ENCODE results near the gene LCP2. TPM values are rescaled to one million over a fixed set of nuclear protein-coding genes. Genes with fewer than 3 reads are reported as not detected.
A peak's percentile ranks its signal among the peaks of the same experiment; 100 is the strongest.

Gene LCP2
- polyA plus RNA-seq, 1 donor from 2014 or later: 31.6 TPM

- Mint-ChIP-seq H3K9me3 (no peaks in the 10 kb centered on the region), H3K4me3 (no peak overlapping the region), H3K27ac (no peak overlapping the region), H3K4me1 (peaks cover 12 to 24% (median 19%) of the 10 kb centered on the region in 3 donors), H3K27me3 (peaks cover 12% of the 10 kb centered on the region), H3K36me3 (peaks cover 2% of the 10 kb centered on the region)
These were observed 11.1 kb upstream of the LCP2 start for GRCh38 chr5:170308686-170309085.

DNA sequence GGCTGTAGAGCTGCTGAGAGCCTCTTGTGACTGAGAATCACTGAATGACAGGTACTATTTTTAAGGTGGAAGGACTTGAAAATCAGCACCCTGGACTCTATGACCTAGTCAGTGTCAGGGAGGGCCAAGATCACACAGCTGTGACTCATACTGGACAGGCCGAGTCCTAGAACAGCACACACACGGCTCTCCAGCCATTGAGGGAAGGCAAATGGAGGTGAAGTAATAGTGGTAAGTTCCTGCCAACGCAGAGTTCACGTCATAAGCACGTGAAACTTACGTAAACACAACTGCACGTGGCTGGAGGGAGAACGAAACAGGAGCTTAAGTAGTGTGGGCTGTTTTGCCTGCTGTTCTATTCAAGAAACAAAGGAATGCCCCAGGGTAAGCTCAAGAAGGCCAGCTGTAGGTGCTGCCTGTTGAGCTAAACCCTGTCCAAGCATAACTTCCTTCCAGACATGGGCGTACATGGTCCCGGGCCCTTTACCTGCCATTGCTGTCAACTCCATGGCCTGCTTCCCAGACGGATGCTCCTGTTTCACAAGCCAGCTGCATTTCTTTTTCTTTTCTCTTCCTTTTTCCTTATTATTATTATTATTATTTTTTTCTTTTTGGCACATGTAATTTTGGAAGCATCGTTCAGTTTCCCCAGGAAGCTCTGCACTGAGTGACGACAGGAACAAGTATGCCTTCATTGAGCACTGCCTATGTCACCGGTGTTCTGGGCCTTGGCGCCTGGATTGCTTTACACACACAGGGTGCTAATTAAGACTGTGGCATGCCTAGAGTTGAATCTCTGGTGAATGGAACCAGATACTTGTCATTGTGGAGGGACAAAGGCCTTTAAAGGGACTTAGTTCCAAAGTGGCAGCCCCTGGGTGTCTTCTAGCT is 10.2 kb upstream of the LCP2 start:
- Mint-ChIP-seq H3K9me3 (no peaks in the 10 kb centered on the region), H3K27me3 (peaks cover 12% of the 10 kb centered on the region), H3K4me3 (no peak overlapping the region), H3K36me3 (peaks cover 2% of the 10 kb centered on the region), H3K27ac (no peak overlapping the region), H3K4me1 (peaks cover 20 to 26% (median 26%) of the 10 kb centered on the region in 3 donors)

GRCh38 chr5:170306381-170306831 is 8.8 kb upstream of the LCP2 start:
- peaks cover 2% of the 10 kb centered on the region for H3K36me3 Mint-ChIP-seq
- H3K4me3 Mint-ChIP-seq: no peak overlapping the region
- no peak overlapping the region for H3K27ac Mint-ChIP-seq
- H3K27me3 Mint-ChIP-seq: peaks cover 6% of the 10 kb centered on the region
- H3K9me3 Mint-ChIP-seq: no peaks in the 10 kb centered on the region
- H3K4me1 Mint-ChIP-seq: peaks cover 17 to 26% (median 26%) of the 10 kb centered on the region in 3 donors

- Mint-ChIP-seq H3K27me3 (peaks cover 6% of the 10 kb centered on the region), H3K27ac (peak overlapping the region in 1 of 3 donors; percentile 95), H3K4me1 (peaks cover 17 to 26% (median 26%) of the 10 kb centered on the region in 3 donors), H3K36me3 (peaks cover 2% of the 10 kb centered on the region), H3K9me3 (no peaks in the 10 kb centered on the region), H3K4me3 (no peak overlapping the region)
These were observed 8.1 kb upstream of the LCP2 start for GRCh38 chr5:170305646-170306025.

- Mint-ChIP-seq H3K27ac (peak overlapping the region in 1 of 3 donors; percentile 39), H3K36me3 (peaks cover 2% of the 10 kb centered on the region), H3K9me3 (no peaks in the 10 kb centered on the region), H3K4me1 (peaks cover 19 to 26% (median 26%) of the 10 kb centered on the region in 3 donors), H3K27me3 (peaks cover 6% of the 10 kb centered on the region), H3K4me3 (no peak overlapping the region)
These were observed 7.6 kb upstream of the LCP2 start for GRCh38 chr5:170305016-170305645.

DNA sequence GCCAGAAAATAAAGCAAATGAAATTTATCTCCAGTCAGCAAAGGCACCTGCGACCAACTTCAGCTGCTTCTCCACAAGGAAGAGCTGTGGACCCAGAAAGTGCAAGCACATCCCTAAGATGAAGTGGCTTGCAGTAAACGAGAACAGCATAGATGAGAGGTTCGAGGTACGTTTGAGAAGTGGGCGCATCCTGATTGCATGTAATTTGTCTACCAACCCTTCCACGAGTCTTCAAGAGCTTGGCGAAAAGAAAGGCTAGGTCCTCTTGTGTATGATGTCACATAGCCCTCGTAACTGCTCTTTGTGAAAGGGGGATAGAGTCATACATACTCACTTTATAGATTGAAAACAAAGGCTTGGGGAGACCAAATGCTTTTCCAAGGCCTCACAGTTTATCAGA is 6.0 kb upstream of the LCP2 start:
- Mint-ChIP-seq H3K36me3 (peaks cover 2% of the 10 kb centered on the region), H3K27me3 (peaks cover 3% of the 10 kb centered on the region), H3K4me1 (peaks cover 21 to 28% (median 26%) of the 10 kb centered on the region in 3 donors), H3K4me3 (peak overlapping the region in 3 of 4 donors; percentile 48 to 71 (median 67)), H3K27ac (peak overlapping the region in 1 of 3 donors; percentile 93), H3K9me3 (no peaks in the 10 kb centered on the region)

- no peaks in the 10 kb centered on the region for H3K9me3 Mint-ChIP-seq
- H3K4me3 Mint-ChIP-seq: peak overlapping the region; percentile 48 to 89 (median 79)
- H3K36me3 Mint-ChIP-seq: peaks cover 2% of the 10 kb centered on the region
- H3K27ac Mint-ChIP-seq: peak overlapping the region in 2 of 3 donors; percentile 39 to 93
- peaks cover 3% of the 10 kb centered on the region for H3K27me3 Mint-ChIP-seq
- peaks cover 25 to 34% (median 30%) of the 10 kb centered on the region in 3 donors for H3K4me1 Mint-ChIP-seq
These were observed 5.3 kb upstream of the LCP2 start for GRCh38 chr5:170302653-170303501.

- Mint-ChIP-seq H3K27ac (peak overlapping the region in 2 of 3 donors; percentile 63 to 80), H3K27me3 (peaks cover 3% of the 10 kb centered on the region), H3K4me1 (peaks cover 32 to 40% (median 36%) of the 10 kb centered on the region in 3 donors), H3K36me3 (peaks cover 2% of the 10 kb centered on the region), H3K4me3 (peak overlapping the region; percentile 19 to 87 (median 52)), H3K9me3 (no peaks in the 10 kb centered on the region)
These were observed 4.5 kb upstream of the LCP2 start for GRCh38 chr5:170301981-170302652.

- Mint-ChIP-seq H3K4me3 (no peak overlapping the region), H3K36me3 (no peaks in the 10 kb centered on the region), H3K27me3 (peaks cover 4% of the 10 kb centered on the region), H3K27ac (peak overlapping the region in 1 of 3 donors; percentile 84), H3K4me1 (peaks cover 41 to 46% (median 42%) of the 10 kb centered on the region in 3 donors), H3K9me3 (no peaks in the 10 kb centered on the region)
These were observed 3.6 kb upstream of the LCP2 start for GRCh38 chr5:170301149-170301548.

GRCh38 chr5:170300361-170301013 is 2.9 kb upstream of the LCP2 start:
- Mint-ChIP-seq H3K4me3 (peak overlapping the region in 1 of 4 donors; percentile 10), H3K4me1 (peaks cover 44 to 51% (median 46%) of the 10 kb centered on the region in 3 donors), H3K27ac (no peak overlapping the region), H3K27me3 (peaks cover 5% of the 10 kb centered on the region), H3K36me3 (peaks cover 3% of the 10 kb centered on the region), H3K9me3 (no peaks in the 10 kb centered on the region)

DNA sequence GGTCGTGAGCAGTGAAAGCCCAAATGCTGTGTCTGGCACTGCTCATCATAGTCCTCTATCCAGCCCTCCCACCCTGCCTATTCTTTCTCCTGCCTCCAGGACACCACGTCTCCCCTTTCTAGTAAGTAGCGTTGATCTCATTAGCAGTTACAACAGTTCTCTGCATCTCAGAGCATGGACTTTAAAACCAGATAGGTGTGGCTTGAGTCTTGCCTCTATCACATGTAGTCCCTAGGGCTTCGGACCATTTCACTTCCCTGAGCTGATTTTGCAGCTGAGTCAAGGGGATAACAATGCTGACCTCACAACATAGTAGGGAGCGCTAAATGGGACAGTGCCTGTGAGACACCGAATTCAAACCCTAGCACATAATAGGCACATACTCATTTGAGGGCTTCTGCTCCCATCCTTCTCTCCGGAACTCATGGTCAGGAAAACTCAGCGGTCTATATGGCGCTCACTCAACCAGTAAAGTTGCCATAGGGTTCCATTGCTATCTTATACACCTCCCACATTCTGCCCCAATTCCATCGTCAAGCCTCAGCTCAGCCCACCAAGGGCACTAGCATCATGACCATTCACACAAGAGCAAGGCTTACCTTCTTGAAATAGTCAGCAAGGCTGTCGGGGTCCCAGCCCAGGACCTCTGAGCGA is 515 bp downstream of the LCP2 start:
- peak overlapping the region; percentile 7 to 91 (median 73) for H3K27ac Mint-ChIP-seq
- H3K36me3 Mint-ChIP-seq: peaks cover 7% of the 10 kb centered on the region
- H3K27me3 Mint-ChIP-seq: peaks cover 5% of the 10 kb centered on the region
- peak overlapping the region; percentile 87 to 100 (median 94) for H3K4me3 Mint-ChIP-seq
- peaks cover 50 to 60% (median 56%) of the 10 kb centered on the region in 3 donors for H3K4me1 Mint-ChIP-seq
- no peaks in the 10 kb centered on the region for H3K9me3 Mint-ChIP-seq

GRCh38 chr5:170296036-170296934 is 1.3 kb downstream of the LCP2 start:
- peak overlapping the region; percentile 17 to 73 (median 69) for H3K27ac Mint-ChIP-seq

More at GRCh38 chr5:170296036-170296934, 1.3 kb downstream of the LCP2 start:
- H3K4me1 Mint-ChIP-seq: peaks cover 50 to 66% (median 59%) of the 10 kb centered on the region in 3 donors
- peak overlapping the region; percentile 87 to 100 (median 94) for H3K4me3 Mint-ChIP-seq
- H3K36me3 Mint-ChIP-seq: peaks cover 11% of the 10 kb centered on the region
- no peaks in the 10 kb centered on the region for H3K9me3 Mint-ChIP-seq
- peaks cover 5% of the 10 kb centered on the region for H3K27me3 Mint-ChIP-seq

All from IgD-negative memory B cell (primary cell).